GM23338 (cell line): ENCODE data around the gene WDR35.

Source experiments
- EZH2 ChIP-seq: fragments of 200-600 bp; sonication (generic); IDR thresholded peaks from one replicate; pipeline ENCODE4 v1.8.0; 2017; ENCODE audit warnings: antibody characterized with exemption, mild to moderate bottlenecking, low read depth; ENCODE audit not compliant: unreplicated experiment
- TF ChIP-seq, protein P1 (sequence below), 2 experiments: fragments of 200-600 bp in 1 of 2; sonication (generic) in 1 of 2; conservative IDR thresholded peaks; 2 replicates each; pipeline versions ENCODE4 v1.5.1 to v1.6.1; 2016 to 2017; ENCODE audit warnings: antibody characterized with exemption in 2 of 2, low read depth in 2 of 2, mild to moderate bottlenecking in 2 of 2, moderate library complexity in 1 of 2
- TF ChIP-seq, protein P2 (sequence below): IDR thresholded peaks from one replicate; pipeline ENCODE4 v1.6.1; 2018; ENCODE audit warnings: antibody characterized with exemption; ENCODE audit not compliant: unreplicated experiment

DNA sequence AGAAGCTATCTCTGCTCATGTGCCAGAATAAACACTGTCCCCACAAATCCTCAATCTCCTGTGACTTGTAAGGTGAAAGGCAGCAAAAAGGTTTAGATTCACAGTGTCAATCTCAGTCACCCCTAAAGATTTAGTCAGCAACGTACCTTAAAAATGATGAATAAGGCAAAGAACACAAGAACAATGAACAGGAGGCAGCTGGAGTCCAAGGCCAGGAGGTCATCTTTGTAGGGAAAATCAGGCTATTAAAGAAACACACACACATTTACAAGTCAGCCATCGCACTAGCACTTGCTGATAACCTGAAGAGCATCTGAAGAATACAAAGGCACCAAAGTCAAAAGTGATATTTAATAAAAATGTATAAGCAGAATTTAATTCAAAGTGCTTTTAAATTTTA lies 44.9 kb upstream of the WDR35 start:
- TF ChIP-seq, protein P1, sequence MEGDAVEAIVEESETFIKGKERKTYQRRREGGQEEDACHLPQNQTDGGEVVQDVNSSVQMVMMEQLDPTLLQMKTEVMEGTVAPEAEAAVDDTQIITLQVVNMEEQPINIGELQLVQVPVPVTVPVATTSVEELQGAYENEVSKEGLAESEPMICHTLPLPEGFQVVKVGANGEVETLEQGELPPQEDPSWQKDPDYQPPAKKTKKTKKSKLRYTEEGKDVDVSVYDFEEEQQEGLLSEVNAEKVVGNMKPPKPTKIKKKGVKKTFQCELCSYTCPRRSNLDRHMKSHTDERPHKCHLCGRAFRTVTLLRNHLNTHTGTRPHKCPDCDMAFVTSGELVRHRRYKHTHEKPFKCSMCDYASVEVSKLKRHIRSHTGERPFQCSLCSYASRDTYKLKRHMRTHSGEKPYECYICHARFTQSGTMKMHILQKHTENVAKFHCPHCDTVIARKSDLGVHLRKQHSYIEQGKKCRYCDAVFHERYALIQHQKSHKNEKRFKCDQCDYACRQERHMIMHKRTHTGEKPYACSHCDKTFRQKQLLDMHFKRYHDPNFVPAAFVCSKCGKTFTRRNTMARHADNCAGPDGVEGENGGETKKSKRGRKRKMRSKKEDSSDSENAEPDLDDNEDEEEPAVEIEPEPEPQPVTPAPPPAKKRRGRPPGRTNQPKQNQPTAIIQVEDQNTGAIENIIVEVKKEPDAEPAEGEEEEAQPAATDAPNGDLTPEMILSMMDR (conservative IDR thresholded peaks at IDR 0.05; ENCODE audit: low read depth in 2 of 2) = no peak
- TF ChIP-seq, protein P2, sequence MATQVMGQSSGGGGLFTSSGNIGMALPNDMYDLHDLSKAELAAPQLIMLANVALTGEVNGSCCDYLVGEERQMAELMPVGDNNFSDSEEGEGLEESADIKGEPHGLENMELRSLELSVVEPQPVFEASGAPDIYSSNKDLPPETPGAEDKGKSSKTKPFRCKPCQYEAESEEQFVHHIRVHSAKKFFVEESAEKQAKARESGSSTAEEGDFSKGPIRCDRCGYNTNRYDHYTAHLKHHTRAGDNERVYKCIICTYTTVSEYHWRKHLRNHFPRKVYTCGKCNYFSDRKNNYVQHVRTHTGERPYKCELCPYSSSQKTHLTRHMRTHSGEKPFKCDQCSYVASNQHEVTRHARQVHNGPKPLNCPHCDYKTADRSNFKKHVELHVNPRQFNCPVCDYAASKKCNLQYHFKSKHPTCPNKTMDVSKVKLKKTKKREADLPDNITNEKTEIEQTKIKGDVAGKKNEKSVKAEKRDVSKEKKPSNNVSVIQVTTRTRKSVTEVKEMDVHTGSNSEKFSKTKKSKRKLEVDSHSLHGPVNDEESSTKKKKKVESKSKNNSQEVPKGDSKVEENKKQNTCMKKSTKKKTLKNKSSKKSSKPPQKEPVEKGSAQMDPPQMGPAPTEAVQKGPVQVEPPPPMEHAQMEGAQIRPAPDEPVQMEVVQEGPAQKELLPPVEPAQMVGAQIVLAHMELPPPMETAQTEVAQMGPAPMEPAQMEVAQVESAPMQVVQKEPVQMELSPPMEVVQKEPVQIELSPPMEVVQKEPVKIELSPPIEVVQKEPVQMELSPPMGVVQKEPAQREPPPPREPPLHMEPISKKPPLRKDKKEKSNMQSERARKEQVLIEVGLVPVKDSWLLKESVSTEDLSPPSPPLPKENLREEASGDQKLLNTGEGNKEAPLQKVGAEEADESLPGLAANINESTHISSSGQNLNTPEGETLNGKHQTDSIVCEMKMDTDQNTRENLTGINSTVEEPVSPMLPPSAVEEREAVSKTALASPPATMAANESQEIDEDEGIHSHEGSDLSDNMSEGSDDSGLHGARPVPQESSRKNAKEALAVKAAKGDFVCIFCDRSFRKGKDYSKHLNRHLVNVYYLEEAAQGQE = no peak
- TF ChIP-seq EZH2 = no peak
